GM21723 (cell line): Measurements from ENCODE around the gene CYTH2.

Source experiments
- ATAC-seq: cut with Tn5 transposase; IDR thresholded peaks from one replicate; pipeline ENCODE4 v1.9.1; 2021; ENCODE audit warnings: mild to moderate bottlenecking, moderate library complexity; ENCODE audit not compliant: unreplicated experiment

CYTH2 gene

DNA sequence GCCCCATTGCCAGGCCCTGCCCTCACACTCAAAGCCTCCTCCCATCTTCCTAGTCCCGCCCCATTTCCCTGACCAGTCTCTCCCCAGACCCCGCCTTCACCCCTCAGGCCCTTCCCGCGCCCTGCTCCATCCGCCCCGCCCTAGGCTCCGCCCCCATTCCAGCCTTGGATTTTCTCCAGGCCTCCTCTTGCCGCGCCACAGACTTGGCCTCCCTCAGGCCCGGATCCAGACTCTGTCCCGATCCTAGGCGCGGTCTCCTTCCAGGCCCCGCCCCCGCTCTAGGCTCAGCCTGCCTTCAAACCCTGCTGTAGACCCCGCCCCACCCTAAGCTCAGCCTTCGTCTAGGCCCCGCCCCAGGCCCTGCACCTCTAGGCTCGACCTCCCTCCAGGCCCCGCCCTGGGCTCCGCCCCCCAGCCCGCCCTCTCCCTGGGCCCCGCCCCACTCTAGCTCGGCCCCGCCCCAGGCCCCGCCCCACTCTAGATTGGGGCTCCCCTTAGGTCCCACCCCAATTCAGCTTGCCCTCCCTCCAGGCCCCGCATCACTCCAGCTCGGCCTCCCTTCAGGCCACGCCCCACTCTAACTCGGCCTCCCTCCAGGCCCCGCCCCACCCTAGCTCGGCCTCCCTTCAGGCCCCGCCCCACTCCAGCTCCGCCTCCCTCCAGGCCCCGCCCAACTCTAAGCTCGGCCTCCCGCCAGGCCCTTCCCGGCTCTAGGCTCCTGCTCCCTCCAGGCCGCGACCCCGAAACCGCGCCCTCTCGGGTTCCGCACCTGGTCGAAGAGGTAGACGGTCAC, 24.0 kb downstream of the CYTH2 start:
- ATAC-seq = peak; percentile 74

DNA sequence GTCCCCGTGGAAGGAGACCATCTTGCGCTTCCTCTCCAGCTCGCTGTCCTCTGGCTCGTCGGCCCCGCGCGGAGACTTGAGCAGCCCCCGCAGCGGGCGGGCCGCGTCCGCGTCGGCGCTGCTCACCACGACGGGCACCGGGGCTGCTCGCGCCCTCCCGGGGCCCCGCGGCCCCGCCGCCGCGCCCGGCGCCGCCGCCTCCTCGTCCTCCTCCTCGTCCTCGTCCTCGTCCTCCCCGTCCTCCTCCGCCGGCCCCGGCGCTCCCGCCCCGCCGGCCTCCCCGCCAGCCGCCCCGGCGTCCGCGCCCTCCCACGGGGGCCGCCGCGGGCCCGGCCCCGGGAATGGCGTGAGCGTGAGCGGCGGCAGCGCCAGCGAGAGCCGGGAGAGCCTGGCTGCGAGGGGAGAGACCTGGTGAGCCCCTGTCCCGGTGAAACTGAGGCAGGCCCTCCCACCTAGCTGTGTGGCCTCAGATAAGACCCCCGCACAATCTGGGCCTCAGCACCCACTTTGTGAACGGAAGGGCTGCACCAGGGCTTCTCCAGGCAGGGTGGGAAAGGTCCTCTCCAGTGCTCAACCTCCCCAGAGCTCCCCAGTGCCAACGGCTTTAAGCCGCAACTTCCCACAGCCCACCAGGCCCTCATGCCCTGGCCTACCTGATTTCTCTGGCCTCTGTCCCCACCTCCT, 24.7 kb downstream of the CYTH2 start:
- peak; percentile 20 for ATAC-seq

DNA sequence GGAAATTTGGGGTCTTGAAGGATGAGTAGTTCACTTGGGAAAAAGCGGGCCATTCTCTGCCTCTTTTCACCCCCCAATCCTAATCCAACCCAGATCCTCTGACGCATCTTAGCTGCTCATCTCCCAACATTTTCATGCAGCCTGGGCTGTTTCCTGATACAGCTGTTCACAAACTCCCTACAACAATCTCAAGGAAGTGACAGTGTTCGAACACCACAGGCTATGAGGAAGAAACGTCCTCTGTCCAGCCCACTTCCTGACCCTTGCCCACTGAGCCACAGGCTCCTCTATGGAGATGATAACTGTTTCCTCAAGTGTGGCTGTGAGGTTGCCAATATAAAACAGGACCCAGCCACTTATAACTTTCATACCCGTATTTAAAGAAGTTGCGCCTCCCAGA, 26.2 kb downstream of the CYTH2 start:
- no peak for ATAC-seq

DNA sequence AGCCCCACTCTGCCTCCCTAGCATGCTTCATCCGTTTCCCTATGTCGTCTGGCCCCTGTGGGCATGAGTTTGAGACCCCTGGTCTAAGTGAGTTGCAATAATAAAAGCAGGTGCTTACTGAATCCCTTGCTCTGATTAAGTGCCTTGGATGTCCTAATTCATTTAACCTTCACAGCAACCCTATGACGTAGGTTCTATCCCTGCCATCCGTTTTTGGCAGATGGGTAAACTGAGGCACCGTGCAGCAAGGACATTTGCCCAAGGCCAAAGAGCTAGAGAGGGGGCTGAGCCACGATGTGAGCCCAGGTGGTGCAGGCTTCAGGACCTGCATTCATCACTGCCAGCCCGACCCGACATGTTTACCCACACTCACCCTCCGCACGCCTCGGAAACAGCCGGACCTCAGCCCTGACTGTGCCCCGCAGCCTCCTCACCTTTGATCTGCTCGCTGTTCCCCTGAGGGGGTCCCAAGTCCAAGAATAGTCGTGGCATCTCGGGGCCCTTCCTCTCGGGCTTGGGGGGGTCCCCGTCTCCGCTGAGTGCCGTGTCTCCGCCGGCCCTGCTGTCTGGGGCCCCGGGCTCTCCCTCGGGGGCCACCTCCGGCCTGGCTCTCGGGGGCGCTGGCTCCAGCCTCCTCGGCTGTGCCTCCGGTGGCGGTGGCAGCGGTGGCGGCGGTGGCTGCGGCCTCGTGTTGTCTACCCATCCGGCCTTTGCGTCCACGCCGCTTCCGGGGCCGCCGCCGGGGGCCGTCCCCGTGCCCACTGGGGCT, 28.0 kb downstream of the CYTH2 start:
- no peak for ATAC-seq

DNA sequence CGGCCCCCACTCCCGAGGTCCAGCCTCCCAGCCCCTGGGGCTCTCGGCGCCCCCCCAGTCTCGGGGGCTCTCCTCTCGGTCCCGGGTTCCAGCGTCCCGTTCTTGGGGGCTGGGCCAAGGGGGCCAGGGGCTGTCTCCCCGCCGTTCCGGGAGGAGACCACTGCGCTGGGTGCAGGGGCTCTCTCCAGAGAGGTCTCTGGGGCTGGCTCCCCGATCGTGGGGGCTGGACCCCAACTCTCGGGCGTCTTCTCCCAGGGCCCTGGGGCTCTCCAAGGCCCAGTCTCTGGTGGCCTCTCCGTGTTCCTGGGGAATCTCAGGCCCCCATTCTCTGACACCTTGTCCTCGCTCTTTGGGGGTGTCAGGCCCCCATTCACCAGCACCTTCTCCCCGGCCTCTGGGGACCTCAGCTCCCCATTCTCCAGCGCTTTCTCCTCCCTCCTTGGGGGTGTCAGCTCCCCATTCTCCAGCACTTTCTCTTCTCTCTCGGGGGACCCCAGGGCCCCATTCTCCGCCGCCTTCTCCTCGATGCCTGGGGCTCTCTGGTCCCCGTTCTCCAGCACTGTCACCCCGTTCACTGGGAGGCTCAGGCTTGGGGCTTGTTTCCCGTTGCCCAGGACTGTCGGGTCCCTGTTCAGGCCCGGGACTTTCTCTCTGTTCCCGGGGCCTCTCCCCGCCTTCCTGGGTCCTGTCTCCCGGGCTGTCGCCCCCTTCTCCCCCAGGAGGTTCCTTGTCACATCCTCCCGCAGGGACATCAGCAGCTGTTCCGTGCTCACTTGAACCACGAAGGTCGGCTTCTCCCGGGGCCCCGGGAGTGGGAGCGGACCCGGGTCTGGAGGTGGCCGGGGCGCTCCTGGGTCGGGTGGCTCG, 28.8 kb downstream of the CYTH2 start:
- ATAC-seq = no peak

DNA sequence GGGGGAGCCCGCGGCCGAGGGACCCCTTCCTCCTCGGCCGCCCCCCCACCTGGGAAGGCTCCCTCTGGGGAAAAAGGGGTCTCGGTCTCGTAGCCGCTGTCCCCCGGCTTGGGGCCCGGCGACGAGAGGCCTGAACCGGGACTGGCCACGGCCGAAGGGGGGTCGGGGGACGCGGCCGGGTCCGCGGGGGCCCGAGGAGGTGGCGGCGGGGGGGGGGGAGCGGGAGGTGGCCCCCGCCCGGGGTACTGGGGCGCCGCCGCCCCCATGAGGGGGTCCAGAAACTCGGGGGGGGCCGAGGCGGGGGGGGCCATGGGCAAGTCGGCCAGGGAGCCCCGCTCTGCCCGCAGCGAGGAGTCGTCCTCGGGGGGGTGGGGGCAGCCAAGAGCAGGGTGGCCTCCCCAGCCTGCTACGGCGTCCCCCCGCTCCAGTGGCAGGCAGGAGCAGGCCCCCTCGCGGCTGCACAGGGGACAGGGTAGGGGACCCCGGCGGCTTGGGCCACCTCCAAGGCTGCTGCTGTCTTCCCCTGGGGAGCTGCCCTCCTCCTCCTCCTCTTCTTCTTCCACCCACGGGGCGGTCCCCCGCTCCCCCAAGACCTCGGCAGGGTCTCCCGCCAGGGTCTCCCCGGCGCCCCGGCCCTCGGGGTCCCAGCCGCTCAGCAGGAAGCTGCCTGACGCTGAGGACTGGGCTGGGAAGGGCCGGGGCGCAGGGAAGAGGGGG, 29.6 kb downstream of the CYTH2 start:
- ATAC-seq = no peak

DNA sequence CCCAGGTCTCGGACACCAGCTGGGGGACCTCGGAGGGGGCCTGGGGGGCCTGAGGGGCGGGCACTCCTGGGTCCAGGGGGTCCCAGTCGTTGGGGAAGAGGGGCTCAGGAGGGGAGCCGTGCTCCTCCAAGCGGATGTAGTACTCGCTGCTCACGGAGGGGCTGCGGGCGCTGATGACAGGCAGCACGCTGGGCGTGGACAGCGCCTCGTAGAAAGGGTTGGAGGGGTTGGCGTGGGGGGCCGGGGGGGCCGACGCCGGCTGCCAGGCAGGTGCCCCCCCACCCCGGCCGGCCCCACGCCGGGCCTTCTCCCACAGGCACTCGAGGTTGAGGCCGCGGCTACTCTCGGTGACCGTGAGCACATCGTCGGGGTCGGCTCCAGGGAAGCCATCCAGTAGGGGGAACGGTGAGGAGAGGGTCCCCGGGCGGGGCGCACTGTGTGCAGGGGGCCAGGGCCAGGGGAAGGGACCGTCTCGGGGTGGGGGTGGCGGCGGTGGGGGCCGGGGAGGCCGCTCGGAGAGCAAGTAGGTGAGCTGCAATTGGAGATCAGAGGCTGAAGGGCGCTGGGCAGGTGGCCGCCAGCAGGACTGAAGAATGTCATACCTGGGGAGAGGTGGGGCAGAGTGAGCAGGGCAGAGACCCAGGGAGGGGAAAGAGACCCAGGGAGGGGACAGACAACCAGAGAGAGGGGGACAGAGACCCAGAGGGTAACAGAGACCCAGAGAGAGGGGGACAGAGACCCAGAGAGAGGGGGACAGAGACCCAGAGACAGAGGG, 30.3 kb downstream of the CYTH2 start:
- ATAC-seq = no peak

DNA sequence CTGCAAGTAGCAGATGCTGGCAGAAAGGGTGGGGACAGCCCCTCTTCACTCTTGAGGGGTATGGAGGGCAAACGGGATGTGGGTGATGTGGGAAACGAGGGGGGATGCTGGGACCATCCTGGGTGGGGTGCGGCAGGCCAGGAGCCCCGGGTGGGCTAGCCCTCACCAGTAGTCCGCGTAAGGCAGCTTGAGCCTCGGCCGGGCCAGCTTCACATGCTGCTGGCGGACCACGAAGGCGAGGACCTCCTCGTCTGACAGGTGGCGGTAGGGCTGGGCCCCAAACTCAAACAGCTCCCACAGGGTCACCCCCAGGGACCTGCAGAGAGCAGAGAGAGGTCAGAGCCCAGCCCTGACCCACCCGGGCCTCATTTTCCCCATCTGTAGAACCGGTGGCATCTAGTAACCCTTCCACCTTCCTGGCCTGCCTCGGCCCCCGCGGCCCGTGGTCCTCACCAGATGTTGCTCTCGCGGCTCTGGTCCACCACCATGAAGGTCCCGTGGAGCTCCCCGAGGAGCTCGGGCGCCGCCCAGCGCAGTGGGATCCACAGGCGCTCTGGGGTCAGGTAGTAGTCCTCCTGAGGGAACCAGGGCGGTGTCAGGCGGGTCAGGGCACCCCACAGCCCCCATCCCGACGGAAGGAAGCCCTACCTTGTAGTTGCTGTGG, 31.8 kb downstream of the CYTH2 start:
- ATAC-seq = no peak

DNA sequence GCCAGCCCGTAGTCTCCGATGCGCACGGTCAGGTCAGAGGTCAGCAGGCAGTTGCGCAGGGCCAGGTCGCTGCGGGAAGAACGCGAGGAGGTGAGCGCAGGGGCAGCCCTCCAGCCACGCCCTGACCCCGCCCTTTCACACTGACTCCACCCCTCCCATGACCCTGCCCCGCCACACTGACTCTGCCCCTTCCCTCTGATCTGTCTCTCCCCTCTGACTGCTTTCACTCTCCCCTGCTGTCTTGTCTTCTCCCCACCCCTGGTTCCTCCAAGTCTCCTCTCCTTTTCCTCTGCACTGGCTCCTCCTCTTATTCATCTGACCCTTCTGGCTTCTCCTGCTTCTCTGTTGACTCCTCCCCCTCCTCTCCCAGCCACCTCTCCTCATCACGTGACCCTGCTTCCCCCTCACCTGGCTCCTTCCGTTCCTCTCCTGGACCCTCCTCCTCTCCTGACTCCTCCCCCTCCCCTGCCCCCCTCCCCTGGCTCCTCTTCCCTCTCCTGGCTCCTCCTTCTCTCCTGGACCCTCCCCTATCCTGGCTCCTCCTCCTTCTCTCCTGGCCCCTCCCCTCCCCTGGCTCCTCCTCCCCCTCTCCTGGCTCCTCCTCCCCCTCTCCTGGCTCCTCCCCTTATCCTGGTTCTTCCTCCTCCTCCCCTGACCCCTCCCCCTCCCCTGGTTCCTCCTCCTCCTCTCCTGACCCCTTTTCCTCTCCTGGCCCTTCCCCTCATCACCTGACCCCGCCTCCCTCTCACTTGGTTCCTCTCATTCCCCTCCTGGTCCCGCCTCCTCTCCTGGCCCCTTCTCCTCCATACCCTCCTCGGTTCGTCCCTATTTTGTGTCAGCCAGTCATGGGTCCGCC, 32.6 kb downstream of the CYTH2 start:
- ATAC-seq = no peak

DNA sequence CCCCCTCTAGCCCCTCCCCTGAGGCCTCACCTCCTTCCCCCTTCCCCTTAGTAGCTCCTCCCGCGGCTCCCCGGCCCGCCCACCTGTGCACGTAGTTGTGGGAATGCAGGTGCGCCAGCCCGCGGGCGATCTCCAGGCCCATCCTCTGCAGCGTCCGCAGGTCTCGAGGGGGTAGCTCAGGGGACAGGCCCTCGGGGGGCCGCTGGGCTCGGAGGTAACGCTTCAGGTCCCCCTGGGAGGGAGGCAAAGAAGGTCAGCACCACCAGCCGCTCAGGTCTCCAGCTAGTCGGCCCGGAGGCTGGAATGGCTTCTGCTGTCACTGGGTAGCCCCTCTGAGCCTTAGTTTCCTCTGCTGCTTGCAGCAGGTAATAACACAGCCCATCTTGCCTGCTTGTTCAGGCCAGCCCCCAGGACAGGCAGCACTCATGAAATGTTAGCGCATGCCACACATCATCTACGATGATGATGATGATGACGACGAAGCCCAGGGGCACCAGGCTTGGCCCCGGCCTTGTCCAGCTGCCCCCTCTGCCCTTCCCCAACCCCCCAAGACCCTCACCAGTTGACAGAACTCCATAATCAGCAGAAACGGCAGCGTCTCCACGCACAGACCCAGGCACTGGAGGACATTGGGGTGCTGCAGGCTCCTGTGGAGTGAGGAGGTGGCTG, 33.3 kb downstream of the CYTH2 start:
- ATAC-seq = no peak

DNA sequence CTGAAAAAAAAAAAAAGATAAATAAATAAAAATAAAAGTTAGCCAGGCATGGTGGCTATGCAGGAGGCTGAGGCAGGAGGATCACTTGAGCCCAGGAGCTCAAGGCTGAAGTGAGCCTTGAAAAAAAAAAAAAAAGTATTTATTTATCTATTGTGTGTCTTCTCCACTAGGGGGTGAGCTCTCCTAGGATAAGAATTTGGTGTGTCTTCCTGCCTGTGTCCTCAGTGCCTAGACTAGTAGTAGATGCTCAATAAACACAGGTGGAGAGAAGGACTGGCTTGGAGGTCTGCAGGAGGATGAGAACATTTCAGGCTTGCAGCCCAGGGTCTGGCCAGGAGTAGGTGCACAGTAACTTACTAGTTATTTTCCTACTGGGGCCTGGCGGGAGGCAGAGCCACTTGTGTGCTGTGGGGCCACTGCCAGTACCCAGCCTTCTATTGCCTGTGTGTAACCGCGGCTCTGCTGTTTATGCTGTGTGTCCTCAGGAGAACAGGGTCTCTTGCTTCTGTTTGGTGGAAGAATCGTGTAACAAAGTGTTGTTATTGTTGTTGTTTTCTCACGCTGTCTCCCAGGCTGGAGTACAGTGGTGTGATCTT, 37.1 kb downstream of the CYTH2 start:
- ATAC-seq = no peak

DNA sequence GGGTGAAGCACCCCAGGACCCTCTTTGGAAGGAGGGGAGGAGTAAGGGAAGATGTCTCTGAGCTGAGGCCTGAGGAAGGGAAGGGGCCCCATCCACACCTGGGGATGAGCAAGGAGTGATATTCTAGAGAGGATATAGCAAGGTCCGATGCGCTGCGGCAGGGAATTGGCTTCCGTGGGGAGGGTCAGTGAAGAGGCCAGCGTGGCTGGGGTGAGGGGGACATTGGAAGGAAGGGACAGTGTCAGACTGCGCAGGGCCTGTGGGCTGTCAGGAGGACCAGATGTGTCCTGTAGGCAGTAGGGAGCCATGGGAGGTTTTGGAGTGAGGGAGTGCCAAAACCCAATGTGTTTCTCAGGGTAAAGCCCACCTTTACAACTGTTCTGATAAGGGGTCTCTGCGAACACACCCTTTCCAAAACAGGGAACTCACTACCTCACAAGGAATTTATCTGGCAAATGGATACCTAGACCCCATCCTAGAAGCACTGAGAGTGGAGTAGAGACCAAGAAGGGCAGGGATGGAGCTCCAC, 38.8 kb downstream of the CYTH2 start:
- ATAC-seq = no peak

DNA sequence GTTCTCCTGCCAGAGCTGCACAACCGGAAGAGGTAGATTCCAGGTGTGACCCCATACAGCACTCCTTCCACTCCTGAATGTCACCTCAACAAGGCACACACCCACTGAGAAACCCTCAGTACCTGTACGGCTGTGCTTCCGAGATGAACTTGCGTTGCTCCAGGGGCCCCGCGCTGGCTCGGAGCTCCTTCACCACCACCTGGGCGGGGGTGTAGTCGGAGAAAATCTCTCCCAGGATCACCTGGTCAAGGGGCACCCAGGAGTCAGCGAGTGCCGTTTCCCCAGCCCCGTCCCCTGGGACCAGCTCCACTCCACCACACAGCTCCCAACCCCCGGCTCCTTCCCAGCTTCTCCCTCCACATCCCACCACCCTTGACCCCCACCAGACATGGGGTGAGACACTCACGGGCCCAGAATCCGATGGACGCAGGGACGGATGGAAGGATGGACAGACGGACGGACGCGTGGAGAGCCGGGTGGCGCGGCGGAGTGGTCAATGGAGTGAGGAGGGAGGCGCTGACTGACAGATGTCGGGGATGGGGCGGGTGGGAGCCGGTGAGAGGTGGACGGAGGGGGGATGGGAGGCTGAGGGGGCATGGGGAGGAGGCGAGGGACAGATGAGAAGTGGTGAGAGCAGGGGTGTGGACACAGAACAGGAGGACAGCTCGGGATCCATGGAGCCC, 39.7 kb downstream of the CYTH2 start:
- no peak for ATAC-seq

DNA sequence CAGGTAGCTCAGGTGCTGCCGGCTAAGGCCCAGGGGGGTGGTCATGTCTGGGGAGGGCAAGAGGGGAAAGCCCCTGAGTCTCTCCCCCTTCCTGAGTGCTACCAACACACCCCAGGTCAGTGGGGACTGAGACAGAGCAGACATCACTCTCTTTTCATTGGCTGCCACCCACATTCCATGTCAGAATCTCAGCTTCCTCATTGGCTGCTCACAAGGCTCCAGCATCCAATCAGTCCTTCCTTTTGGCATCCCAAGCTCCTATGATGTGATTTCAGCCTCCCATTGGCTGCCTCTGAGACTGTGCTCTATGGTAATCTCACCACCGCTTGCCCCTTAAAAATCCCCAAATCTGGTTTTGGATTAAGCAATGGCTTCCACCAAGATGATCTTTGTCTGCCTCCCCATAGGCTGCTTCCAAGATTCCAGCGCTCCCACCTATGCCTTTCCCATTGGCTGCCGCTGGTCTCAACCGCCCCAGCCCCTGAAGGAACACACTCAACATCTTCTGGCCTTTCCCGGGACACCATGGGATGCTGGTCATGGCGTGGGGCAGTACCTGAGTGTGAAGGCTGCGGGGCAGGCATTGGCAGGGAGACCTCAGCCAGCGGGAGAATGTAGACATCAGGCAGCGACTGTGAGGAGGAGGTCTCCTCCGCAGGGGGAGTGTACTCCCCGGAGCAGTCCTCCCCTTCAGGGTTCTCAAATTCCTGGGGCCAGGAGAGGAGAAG, 40.5 kb downstream of the CYTH2 start:
- no peak for ATAC-seq

DNA sequence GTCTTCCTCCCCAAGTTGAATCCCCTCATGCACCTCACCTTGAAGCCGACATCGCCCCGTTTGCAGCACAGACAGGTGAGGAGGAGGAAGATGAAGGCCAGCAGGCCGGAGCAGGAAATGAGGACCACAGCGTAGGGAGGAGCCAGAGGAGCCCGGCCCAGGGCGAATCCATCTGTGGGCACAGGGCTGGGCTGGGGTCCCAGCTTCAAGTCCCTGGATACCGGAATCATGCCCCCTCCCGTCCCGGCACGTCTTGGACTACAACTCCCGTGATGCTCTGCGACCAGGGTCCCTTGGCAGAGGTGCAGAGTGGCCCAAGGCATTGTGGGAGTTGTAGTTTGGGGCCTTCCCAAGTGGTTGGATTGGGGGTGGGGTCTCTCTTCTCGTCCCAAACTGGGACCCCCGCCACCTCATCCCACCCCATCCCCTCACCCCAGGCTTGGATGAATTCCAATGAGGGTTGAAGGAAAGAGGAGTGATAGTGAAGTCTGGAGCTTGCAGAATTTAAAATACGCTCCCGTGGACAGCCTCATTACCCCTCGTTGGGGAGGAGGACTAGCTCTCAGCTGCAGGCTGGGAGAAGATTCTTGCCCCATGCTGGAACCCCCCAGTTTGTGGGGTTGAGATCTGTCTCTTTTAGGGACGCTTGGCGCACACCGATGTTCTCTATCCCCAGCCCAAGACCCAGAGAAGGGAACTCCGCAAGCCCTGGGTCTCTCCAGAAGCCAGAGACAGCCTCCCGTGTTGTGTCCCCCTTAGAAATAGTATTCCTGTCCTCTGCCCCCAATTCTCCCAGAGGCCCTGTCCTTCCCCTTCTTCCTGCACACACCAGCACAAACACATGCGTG, 41.5 kb downstream of the CYTH2 start:
- no peak for ATAC-seq
